ENCODE results near the gene GLIPR2.

Gene GLIPR2

DNA sequence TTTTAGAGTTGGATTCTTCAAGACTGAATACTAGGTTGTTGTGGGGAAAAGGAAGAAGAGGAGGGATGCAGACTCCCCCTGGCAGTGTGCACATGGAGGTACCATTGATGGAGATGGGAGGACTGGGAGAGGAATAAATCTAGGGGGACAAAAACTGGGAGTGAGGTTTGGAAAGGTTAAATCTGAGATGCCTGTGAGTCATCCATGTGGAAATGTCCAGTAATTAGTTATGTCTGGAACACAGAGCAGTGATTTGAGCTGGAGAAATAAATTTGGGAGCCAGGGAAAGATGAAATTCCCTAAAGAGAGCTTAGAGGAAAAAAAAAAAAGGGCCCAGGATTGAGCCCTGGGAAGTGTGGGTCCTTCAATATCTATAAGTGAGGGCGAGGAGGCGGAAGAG is 24.7 kb downstream of the GLIPR2 start:
- no peaks in the 10 kb centered on the region for H3K9me3 ChIP-seq (ENCODE audit: insufficient read depth, low read length)
- H2AFZ ChIP-seq (ENCODE audit: low read depth, low read length) = no peak overlapping the region
- TF ChIP-seq CTCF (IDR thresholded peaks at IDR 0.05; ENCODE audit: low read depth, low read length) (no peak), EZH2phosphoT487 (IDR thresholded peaks at IDR 0.05; ENCODE audit: low read depth) (no peak)
- no peaks in the 10 kb centered on the region for H3K4me1 ChIP-seq (ENCODE audit: low read length)
- H3K79me2 ChIP-seq (ENCODE audit: low read length) = no peaks in the 10 kb centered on the region
- no peaks in the 10 kb centered on the region for H4K20me1 ChIP-seq (ENCODE audit: insufficient read depth, low read length)
- no peak overlapping the region for H3K4me3 ChIP-seq (ENCODE audit: low read length)
- no peak overlapping the region for H3K4me2 ChIP-seq (ENCODE audit: low read length)
- H3K27ac ChIP-seq (ENCODE audit: low read length) = no peak overlapping the region
- H3K36me3 ChIP-seq (replicated peaks; ENCODE audit: low read depth, low read length) = no peaks in the 10 kb centered on the region
- peaks cover 14% of the 10 kb centered on the region for H3K27me3 ChIP-seq (ENCODE audit: low read depth, low read length)
- H3K9ac ChIP-seq (ENCODE audit: low read length) = no peak overlapping the region

- no peak overlapping the region for H3K9ac ChIP-seq (ENCODE audit: low read length)
- no peaks in the 10 kb centered on the region for H3K79me2 ChIP-seq (ENCODE audit: low read length)
- H3K9me3 ChIP-seq (ENCODE audit: insufficient read depth, low read length) = no peaks in the 10 kb centered on the region
- no peak overlapping the region for H3K4me3 ChIP-seq (ENCODE audit: low read length)
- no peaks in the 10 kb centered on the region for H3K4me1 ChIP-seq (ENCODE audit: low read length)
- no peaks in the 10 kb centered on the region for H3K36me3 ChIP-seq (replicated peaks; ENCODE audit: low read depth, low read length)
- H2AFZ ChIP-seq (ENCODE audit: low read depth, low read length) = no peak overlapping the region
- TF ChIP-seq CTCF (IDR thresholded peaks at IDR 0.05; ENCODE audit: low read depth, low read length) (no peak), EZH2phosphoT487 (IDR thresholded peaks at IDR 0.05; ENCODE audit: low read depth) (no peak)
- H3K27me3 ChIP-seq (ENCODE audit: low read depth, low read length) = peaks cover 14% of the 10 kb centered on the region
- H4K20me1 ChIP-seq (ENCODE audit: insufficient read depth, low read length) = no peaks in the 10 kb centered on the region
- no peak overlapping the region for H3K27ac ChIP-seq (ENCODE audit: low read length)
- H3K4me2 ChIP-seq (ENCODE audit: low read length) = no peak overlapping the region
Measured at GRCh38 chr9:36162211-36162738, 25.7 kb downstream of the GLIPR2 start.

- Histone ChIP-seq H3K9ac (ENCODE audit: low read length) (no peak overlapping the region), H3K27me3 (ENCODE audit: low read depth, low read length) (peaks cover 14% of the 10 kb centered on the region), H3K4me3 (ENCODE audit: low read length) (no peak overlapping the region), H3K9me3 (ENCODE audit: insufficient read depth, low read length) (no peaks in the 10 kb centered on the region), H3K36me3 (replicated peaks; ENCODE audit: low read depth, low read length) (no peaks in the 10 kb centered on the region), H3K4me2 (ENCODE audit: low read length) (no peak overlapping the region), H3K4me1 (ENCODE audit: low read length) (no peaks in the 10 kb centered on the region), H4K20me1 (ENCODE audit: insufficient read depth, low read length) (no peaks in the 10 kb centered on the region), H3K27ac (ENCODE audit: low read length) (no peak overlapping the region), H2AFZ (ENCODE audit: low read depth, low read length) (no peak overlapping the region), H3K79me2 (ENCODE audit: low read length) (no peaks in the 10 kb centered on the region)
- no peak for TF ChIP-seq CTCF (IDR thresholded peaks at IDR 0.05; ENCODE audit: low read depth, low read length)
- no peak for TF ChIP-seq EZH2phosphoT487 (IDR thresholded peaks at IDR 0.05; ENCODE audit: low read depth)
Measured at GRCh38 chr9:36163049-36163785, 26.7 kb downstream of the GLIPR2 start.

GRCh38 chr9:36163786-36164170 is 27.2 kb downstream of the GLIPR2 start:
- Histone ChIP-seq H2AFZ (ENCODE audit: low read depth, low read length) (no peak overlapping the region), H3K9ac (ENCODE audit: low read length) (no peak overlapping the region), H3K27ac (ENCODE audit: low read length) (no peak overlapping the region)

More at GRCh38 chr9:36163786-36164170, 27.2 kb downstream of the GLIPR2 start:
- no peak overlapping the region for H3K4me2 ChIP-seq (ENCODE audit: low read length)
- no peak overlapping the region for H3K4me3 ChIP-seq (ENCODE audit: low read length)
- no peaks in the 10 kb centered on the region for H3K36me3 ChIP-seq (replicated peaks; ENCODE audit: low read depth, low read length)
- no peaks in the 10 kb centered on the region for H4K20me1 ChIP-seq (ENCODE audit: insufficient read depth, low read length)
- H3K27me3 ChIP-seq (ENCODE audit: low read depth, low read length) = peaks cover 14% of the 10 kb centered on the region
- no peaks in the 10 kb centered on the region for H3K4me1 ChIP-seq (ENCODE audit: low read length)
- no peak for TF ChIP-seq EZH2phosphoT487 (IDR thresholded peaks at IDR 0.05; ENCODE audit: low read depth)
- TF ChIP-seq CTCF (IDR thresholded peaks at IDR 0.05; ENCODE audit: low read depth, low read length) = no peak
- no peaks in the 10 kb centered on the region for H3K9me3 ChIP-seq (ENCODE audit: insufficient read depth, low read length)
- no peaks in the 10 kb centered on the region for H3K79me2 ChIP-seq (ENCODE audit: low read length)
